ENCODE results near the gene CYB5RL.

The CYB5RL gene

GRCh38 chr1:54199765-54200518 is at the start of gene CYB5RL, which contains the start of gene MRPL37:
Gene CYB5RL, minus strand, starts transcription at chr1:54200030. Its CDS starts 4,414 bp downstream, at chr1:54195616.
Gene MRPL37, plus strand, starts transcription at chr1:54200167. Its CDS starts 77 bp downstream, at chr1:54200244.
- no peaks in the 10 kb centered on the region for H3K27me3 ChIP-seq (ENCODE audit: insufficient read depth, low read depth, severe bottlenecking)
- TF ChIP-seq CTCF (IDR thresholded peaks at IDR 0.05; ENCODE audit: low read depth, low read length) = no peak
- peak within 1 kb of the TSS; percentile 75 for H3K4me3 ChIP-seq (ENCODE audit: low read depth, low read length)
- H3K27ac ChIP-seq = peak within 1 kb of the TSS; percentile 86
- no peaks in the 10 kb centered on the region for H3K9me3 ChIP-seq (ENCODE audit: severe bottlenecking)
- DNase-seq = peak; percentile 96
- peaks cover 9% of the 10 kb centered on the region for H3K36me3 ChIP-seq

- H3K27ac ChIP-seq = peak overlapping the region; percentile 31; the same call in 1 of the 2 replicates
- no peak for TF ChIP-seq CTCF (IDR thresholded peaks at IDR 0.05; ENCODE audit: low read depth, low read length)
- peaks cover 91% of the 10 kb centered on the region for H3K36me3 ChIP-seq
- H3K27me3 ChIP-seq (ENCODE audit: insufficient read depth, low read depth, severe bottlenecking) = no peaks in the 10 kb centered on the region
- H3K4me3 ChIP-seq (ENCODE audit: low read depth, low read length) = no peak overlapping the region
- no peaks in the 10 kb centered on the region for H3K9me3 ChIP-seq (ENCODE audit: severe bottlenecking)
- DNase-seq = no peak
These were observed 49.1 kb upstream of the CYB5RL start for GRCh38 chr1:54248966-54249365.

- peak overlapping the region; percentile 67 for H3K27ac ChIP-seq
- no peak for TF ChIP-seq CTCF (IDR thresholded peaks at IDR 0.05; ENCODE audit: low read depth, low read length)
- no peaks in the 10 kb centered on the region for H3K27me3 ChIP-seq (ENCODE audit: insufficient read depth, low read depth, severe bottlenecking)
- H3K4me3 ChIP-seq (ENCODE audit: low read depth, low read length) = no peak overlapping the region
- DNase-seq = no peak
- peaks cover 93% of the 10 kb centered on the region for H3K36me3 ChIP-seq
- H3K9me3 ChIP-seq (ENCODE audit: severe bottlenecking) = no peaks in the 10 kb centered on the region
These were observed 48.2 kb upstream of the CYB5RL start for GRCh38 chr1:54247863-54248515.

- Histone ChIP-seq H3K27me3 (ENCODE audit: insufficient read depth, low read depth, severe bottlenecking) (no peaks in the 10 kb centered on the region), H3K9me3 (ENCODE audit: severe bottlenecking) (no peaks in the 10 kb centered on the region), H3K36me3 (peaks cover 93% of the 10 kb centered on the region), H3K4me3 (ENCODE audit: low read depth, low read length) (no peak overlapping the region), H3K27ac (peak overlapping the region; percentile 67)
- DNase-seq = peak; percentile 90
- TF ChIP-seq CTCF (IDR thresholded peaks at IDR 0.05; ENCODE audit: low read depth, low read length) = no peak
These were observed 46.4 kb upstream of the CYB5RL start for GRCh38 chr1:54246116-54246721.

- H3K4me3 ChIP-seq (ENCODE audit: low read depth, low read length) = no peak overlapping the region
- TF ChIP-seq CTCF (IDR thresholded peaks at IDR 0.05; ENCODE audit: low read depth, low read length) = no peak
- DNase-seq = no peak
- H3K27ac ChIP-seq = peak overlapping the region; percentile 63
- H3K36me3 ChIP-seq = peaks cover 93% of the 10 kb centered on the region
- H3K9me3 ChIP-seq (ENCODE audit: severe bottlenecking) = no peaks in the 10 kb centered on the region
- no peaks in the 10 kb centered on the region for H3K27me3 ChIP-seq (ENCODE audit: insufficient read depth, low read depth, severe bottlenecking)
These were observed 45.7 kb upstream of the CYB5RL start for GRCh38 chr1:54245501-54245900.
